ENCODE measurements around the gene ROPN1.
"Not testable (repeated sequence)": the region's sequence is repeated elsewhere in the genome, so short reads cannot be mapped to it uniquely, and the experiment has no call there.

Gene ROPN1

DNA sequence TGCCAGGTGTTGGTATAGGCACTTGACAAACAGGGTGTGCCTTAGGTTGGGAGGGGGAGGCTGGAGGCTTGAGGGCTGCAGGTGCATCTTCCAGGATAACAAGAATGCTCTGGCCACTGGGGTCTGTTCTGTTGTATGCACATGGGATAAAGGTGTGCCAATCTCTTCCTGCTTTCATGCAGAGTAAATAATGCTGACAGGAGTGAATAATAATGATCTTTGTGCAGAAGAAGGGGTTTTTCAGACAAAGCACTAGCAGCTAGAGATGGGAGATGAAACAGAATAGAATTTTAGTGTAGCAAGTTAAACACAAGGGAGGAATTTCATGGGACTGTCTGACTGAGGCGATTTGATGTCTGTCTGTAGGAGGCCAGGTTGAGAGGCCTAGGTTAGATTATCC, 1.9 kb upstream of the ROPN1 start:
- DNase-seq, result no peak

DNA sequence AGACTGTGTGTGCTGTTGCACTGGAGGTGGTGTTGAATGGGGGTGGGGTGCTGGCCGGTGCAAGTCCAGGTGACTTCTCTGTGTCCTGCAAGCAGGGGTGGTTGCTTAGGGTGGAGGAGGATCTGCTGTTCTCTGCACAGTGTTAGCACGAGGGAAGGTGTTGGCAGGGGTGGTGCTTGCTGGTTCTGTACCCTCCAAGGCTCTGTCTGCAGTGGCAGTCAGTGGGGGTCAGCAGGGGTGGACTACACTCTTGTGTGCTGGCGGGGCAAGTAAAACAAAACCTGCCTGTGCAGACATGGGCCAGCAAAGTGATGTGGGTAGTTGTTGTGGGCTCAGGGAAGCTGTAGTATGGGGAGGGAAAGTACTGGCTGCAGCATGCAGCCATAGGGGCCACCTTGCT, 5.5 kb downstream of the ROPN1 start:
- DNase-seq, result no peak

DNA sequence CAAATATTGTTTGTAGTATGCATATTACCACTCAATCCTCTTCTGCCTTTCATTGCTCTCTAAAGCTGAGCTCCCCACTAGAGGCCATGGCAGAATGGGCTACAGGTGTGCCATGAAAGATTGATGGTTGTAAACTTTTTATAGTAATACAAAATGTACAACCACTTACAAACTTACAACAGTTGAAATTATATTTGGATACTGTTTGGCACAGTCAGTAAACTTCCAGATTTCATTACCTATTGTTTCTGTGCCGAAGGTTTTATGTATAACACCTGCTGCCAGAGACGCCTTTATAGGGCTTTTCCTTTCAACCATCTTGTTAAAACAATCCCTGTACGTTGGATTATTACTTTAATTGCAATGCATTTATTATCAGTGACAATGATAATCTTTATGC, 7.0 kb downstream of the ROPN1 start:
- DNase-seq, result no peak

DNA sequence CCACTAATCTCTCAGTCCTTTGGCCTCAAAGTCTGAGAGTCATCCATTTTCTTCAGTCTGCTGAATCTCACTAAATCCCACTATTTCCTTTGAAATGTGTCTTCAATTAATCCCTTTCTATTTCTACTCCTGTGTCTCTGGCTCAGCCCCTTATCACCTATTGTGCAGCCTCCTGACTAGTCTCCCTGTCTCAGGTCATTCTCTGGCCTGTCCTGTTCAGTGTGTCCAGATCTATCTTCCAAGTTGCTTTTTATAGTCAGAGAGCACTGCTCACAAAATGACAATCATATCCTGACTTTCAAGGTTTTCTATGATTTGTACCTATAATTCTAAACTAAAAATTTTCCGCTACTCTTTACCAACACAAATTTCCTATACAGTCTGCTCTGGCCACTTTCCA, 7.6 kb downstream of the ROPN1 start:
- no peak for DNase-seq

DNA sequence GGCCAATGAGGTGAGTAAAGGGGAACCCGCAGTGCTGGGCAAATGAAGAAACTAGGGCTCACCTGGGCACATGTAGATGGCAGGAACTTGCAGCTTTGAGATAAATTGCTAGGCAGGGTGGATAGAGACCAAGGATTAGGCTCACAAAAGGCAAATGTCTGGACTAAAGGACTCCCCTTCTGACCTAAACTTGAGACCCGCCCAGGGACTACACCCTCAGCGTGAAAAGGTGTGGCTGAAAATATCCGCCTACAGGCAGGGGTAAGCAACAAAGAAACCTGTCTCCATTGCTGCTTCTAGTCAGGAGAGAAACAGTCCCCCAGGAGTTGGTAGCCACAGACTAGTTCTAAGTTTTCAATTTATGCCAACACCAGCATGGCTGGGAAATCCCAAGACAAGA, 10.6 kb downstream of the ROPN1 start:
- DNase-seq, result not testable (repeated sequence)

DNA sequence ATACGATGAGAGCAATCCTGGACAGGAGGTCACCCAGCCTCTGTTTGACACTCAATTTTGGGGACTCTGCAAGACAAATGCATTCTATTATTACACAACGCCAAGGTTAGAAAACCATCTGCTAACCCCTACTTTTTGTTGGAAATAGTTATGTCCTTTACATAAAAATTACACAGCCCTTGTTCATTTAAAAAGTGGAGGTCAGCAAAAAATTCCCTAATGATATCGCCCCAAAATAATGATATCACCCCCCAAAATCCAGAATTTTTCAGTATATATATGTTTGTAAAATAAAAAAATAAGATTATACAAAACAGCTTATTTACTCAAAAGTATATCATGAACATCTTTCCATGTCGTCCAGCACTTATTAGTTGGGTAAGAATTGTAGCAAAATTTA, 11.4 kb downstream of the ROPN1 start:
- DNase-seq, result no peak

DNA sequence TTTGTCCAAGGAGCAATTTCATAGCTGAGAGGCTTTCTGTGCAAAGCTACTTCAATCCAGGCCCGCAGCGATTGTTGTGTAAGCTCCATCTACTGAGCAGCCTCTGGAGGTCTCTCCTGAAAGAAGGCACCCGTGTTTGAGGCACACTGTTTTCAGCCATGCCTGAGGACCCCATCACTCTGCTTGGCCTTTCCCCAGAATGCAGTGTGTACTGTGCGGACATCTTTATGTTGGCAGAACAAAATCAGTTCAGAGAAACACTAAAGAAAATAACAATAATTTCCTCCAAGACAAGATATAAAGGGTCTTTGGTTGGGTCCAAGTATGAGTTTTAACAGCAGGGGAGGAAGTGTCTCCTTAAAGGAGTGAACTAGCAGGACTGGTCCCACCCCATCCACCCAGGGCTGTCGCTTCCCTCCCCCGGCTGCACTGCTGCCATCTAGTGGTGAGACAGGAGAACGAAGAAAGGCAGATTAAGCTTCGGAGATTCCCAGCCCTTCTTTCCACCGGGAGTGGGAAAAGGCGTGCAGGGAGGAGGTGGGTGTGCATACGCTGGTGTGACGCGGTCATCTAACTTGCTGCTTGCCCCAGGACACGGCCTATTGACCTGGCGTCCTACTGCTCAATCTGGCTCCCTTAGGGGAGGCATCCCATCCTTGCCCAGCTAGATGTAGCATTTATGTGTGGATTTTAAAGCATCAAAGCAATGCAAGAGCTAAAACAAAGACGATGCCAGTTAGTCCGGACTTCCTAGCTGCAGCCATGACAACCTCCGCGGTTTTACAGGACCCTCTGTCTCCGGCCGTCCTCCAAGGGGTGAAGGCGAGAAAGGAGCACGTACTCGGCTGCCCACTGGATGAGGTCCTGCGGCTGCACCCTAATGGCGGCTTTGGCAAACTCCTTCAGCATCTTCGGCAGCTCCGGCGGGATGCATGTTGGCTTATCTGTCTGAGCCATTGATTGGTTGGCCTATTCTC, 12.1 kb downstream of the ROPN1 start:
- not testable (repeated sequence) for DNase-seq

DNA sequence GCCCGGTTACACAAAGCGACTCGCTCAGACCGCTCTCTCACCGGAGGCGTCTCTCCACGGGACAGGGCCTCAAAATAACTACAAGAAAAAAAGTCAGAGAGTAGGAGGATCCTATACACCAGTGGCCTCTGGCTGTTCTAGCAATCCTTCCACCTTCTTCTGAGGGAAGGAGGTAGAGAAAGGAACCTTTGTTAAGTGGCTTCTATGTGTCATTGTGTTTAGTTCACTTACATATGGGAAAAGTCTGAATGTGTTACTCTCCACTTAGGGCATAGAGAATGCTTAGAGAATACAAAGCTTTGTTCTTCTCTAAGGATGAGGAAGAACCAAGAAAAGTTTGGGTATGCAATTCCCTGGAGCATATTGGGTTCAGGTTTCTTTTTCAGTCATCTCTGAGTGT, 15.0 kb downstream of the ROPN1 start:
- DNase-seq, result not testable (repeated sequence)

DNA sequence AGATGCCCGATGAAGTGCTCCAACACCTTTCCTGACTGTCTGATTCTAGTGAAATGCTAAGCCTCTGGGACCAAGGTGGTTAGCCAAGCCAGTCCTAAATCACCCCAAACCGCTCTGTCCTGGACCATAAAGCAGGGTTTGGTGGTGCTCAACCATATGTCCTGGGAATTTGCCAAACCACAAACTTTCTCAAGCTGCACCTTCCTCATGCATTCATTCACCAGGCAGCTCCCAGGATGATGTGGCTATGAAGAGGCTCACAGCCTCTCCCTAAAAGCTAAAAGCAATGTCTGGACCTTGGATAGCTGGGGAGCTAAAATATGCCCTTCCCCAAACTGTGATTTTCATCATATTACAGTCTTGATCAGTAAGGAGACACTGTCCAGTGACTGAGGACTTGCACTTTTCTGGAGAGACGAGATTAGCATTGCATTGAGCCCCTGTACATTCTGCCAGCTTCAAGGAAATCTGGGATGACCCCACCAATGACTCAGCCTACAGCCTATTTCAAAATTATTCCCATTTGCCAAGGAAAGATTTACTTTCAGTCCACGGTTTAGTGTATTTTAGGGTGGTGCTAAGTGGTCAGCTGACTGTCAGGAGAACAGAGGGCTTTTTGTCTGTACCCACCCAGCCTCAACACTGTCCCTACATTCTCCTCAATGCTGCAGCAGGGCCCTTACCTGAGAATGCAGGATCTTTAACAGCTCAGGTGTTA, 15.6 kb downstream of the ROPN1 start:
- DNase-seq, result not testable (repeated sequence)

DNA sequence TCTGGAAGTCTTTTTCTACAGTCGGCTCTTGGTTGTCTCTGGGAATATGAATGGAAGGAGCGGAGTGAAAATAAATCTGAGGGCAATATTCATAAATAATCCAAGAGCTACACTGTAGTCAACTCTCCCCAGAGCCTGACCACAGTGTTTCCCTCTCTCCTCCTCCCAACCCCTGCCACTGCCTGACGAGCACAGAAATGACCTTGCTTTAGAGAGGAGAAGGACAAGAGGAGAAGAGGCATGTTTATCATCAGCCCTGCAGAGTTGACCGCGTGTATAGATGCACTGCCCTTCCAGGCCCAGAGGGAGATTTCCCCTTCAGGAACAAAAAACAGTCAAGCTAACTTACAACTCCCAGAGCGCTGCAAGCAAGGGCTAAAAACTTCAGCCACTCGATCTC, 16.9 kb downstream of the ROPN1 start:
- DNase-seq, result not testable (repeated sequence)

DNA sequence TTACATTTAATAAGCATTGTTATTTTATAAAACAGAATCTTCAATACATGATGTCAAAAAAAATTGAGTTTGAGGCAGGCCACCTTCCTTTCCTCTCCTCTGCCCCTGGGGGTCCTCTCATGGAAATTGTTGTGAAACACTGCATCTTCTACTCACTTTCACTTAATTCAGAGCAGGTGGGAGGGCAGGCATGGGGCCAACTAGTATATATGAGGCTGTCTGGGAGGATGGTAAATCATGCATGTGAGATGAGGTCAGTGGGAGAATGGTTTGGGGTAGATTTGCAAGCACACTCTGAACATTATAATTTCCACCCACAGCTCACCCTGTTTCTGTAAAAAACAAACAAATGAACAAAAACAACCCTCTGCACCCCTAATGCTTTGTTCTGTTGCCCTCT, 20.5 kb downstream of the ROPN1 start:
- no peak for DNase-seq

DNA sequence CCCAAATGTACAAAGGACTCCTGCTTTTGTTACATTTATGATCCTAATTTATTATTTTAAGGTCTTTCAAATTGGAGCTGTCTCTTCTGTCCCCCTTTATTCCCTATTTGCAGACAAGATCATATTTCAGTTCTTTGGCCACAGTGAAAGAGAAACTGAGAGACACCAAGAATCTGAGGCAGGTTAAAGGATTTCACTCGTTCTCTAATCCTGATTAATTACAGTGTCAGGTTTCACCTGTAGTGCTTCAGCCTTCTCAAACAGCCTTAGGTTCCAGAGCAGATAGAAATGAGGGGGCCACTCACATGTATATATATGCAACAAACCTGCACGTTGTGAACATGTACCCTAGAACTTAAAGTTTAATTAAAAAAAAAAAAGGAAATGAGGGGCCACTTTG, 24.7 kb downstream of the ROPN1 start:
- not testable (repeated sequence) for DNase-seq

DNA sequence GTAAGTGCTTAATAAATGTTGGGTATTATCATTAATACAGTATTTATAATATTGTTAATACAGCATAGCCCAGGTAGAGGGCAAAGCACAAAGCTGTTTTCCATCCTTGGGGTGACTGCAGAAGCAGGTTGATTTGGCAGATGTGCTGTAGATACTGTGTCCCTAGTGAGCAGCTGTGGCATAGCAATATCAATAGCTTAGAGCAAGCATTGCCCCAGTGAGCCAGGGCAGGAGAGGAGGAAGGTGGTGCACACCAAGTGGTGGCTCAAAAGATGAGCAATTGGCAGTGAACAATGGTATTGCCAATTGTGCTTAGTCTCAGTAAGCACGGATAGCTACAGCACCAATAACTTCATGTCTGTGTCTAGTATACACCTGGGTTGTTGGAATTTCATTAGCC, 25.1 kb downstream of the ROPN1 start:
- not testable (repeated sequence) for DNase-seq

DNA sequence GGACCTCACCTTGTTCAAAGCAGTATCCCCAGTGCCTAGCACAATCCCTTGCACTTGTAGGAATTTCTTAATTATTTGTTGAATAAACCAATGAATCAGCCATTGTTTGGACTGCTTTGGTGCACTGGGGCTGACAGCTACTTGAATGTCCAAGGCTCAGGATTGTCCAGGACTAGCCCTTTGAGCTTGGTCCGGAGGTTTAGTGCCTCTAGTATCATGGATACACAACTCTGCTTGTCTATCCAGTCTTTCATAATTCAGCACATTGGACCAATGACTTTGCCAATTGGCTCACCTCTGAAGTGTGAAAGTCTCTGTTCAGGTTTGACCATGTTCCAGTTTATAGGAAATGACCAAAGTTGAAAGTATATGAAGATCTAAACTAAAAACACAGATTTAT, 27.1 kb downstream of the ROPN1 start:
- DNase-seq, result not testable (repeated sequence)

DNA sequence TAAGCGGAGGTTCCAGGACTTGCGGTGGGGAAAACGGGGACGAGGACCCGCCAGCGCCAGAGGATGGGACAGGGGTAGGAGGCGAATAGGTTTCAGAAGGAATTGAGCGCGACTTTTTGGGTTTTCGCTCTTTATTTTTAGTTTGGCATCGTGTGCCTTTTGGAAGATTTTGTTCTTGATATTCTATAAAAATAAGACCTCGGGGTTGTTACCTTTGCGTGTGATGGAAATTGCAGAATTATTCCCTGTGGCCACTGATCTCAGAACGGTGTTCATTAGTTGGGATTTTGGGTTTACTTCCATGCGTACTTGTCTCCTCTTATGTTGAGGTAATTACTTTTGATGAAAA, 30.4 kb downstream of the ROPN1 start:
- DNase-seq, result no peak

DNA sequence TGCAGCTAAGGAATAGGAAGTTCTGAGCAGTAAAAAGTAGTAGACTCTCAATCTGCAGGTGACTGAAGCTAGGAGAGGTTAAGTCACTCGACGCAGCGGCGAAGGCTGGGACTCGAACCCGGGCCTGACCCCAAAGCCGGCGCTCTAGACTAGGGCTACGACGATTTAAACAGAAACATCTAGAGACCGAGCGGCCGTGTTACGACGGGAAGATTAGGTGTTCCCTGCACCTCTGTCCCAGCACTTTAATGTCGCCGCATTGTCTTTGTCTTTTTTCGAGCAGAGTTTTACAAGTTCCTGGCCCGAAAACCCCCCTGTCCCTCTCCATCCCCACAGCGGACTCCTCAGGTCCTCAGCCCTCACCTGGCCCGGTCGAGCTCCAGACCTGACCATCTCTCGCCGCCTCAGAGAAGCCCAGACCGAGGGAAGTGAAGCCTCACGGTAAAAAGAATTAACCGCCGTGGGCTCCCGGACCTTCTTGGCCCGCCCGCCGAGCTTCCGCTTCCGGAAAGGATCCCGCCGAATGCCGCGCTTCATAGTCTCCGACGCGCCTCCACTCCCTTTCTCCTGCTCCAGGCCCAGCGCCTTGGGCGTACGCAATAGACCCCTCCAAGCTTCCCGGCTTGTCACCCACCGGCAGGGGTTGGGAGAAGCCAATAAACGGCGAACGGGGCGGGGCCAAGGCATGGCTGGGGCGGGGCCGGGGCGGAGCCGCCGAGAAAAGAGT, 31.0 kb downstream of the ROPN1 start, which contains the start of gene CCDC14:
TSS of gene CCDC14 (minus strand) at position 449 of the 727 bp plus-strand sequence. CDS start at position 393, 56 bp downstream.
- peak; percentile 50 for DNase-seq

DNA sequence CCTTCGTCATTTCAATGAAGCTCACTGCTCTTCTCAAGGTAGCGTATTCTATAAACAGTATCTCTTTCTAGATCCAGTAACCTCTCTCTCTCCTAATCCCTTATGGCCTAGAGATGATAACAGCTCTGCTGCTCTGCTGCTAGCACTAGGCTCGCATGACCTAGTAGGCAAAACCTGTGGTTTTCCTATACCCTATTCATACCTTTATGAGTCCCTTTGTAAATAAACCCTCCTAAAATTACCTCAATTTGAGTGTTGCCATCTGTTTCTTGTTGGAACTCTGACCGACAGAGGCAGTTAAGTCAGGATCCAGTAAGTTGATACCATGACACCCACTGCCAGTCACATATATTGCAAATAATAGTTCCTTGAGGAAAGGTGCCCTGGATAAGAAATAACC, 38.2 kb downstream of the ROPN1 start:
- no peak for DNase-seq

DNA sequence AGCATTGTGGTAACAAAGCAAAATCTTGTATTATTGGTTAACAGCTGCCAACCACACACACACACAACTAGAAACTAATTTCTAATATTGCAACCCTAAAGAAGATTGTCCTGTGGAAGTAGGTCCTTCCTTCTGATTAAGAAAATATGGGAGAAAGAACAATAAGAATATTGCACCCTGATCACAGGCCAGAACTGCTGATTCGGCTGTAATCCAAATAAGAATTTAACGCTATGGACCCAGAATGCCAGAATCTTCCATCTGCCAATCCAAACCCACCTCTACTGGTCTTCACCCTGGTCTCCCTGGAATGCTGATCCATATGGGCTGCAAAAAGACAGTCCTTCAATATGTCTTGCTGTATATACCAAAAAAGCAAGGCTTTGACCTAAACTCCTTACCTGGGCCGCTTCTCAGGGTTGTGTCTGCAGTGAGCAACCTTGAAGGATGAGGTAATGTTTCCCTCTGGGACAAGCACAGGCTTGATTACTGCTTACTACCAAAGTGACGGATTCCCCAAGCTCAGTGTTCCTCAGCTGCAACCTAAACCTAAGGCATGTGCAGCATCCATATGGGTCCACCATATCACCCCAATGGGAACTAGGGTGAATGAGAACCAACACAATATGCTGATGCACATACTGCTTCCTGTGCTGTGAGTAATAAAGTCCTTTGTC, 38.9 kb downstream of the ROPN1 start:
- no peak for DNase-seq

DNA sequence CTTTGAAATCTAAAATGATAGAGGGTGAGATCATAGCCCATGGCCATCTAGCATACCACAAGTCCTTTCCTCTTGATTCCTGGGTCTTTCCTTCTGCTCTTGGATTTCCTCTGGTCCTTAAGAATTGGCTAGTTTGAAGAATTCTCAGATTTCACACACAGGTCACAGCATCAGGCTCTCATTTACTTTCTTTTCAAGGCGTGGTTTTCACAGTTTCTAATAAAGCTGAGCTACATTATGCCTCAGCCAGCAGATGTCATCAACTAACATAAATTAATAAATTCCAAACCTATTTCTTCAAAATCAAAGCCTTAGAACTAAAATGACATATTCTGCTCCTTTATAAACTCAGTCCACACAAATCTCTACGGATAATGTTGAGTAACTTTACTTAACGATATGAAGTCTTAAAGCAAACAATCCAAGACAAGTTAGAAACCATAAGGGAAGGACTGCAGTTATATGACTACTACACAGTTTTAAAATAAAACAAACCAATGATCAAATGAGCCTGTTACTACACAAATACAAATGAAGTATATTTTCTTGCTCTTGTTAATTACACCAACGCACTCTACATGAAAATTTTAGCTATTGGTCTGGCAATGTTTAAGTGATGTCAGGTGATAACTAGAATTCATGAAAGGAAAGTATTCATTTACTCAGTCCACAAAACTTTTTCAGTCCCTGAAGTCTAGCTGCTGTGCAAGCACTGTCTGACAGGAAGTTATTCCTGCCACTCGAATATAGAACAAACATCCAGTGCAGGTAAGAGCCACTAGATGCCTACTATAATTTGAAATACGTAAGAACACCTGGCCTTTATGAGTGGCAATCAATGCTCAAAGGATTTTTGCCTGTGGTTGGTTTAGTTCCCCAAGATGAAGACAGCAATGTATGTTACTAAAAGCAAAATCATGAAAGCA, 40.1 kb downstream of the ROPN1 start:
- no peak for DNase-seq

DNA sequence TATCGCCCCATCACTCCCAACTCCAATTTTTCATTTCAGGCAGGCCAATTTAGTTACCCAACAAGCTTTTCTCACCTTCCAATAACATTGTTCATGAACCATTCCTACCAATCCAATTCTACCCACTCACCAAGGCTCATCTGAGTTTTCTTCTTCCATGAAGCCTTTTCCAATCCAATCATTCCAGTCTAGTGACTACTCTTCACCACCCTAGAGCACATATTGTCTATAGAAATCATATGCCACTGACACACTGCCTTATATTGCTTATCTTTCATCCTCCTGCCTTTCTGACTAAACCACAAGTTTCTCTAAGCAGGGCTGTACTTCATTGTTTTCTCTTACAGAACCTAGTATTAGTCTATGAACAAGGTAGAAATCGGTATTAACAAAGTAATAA, 42.3 kb downstream of the ROPN1 start:
- no peak for DNase-seq

DNA sequence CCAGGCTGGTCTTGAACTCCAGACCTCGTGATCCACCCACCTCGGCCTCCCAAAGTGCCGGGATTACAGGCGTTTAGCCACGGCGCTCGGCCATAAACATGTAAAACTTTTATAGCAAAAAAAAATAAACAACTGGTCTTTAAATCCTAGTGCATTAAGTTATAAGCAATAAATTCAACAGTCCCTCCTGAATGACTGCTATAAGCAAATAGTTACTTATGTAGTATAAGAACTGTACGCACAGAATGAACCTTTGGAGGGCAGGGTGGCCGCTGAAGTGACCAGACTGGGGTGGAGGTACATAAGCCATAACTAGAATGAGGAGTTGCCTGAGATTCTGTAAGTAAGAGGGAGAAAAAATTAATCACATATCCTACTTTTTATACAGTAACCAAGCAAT, 43.5 kb downstream of the ROPN1 start:
- DNase-seq, result no peak

DNA sequence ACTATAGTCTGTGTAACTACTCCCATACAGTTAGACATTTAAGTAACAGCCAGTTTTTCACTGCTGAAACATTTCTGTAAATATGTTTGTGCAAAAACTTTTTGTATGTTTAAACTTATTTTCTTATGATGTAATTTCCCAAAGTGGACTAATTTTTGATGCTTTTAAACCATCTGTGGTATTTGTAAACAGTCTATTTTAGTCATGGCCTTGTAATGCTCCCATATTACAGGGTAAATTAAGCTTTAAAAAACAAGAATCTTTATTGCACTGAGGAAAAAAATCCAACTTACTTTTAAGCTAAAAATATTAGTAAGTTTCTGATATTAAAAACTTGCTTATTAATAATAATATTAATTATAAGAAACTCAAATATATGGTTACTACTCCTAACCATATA, 44.4 kb downstream of the ROPN1 start:
- no peak for DNase-seq

All from activated CD4-positive, alpha-beta T cell treated with anti-CD3 and anti-CD28 coated beads for 1 hour (primary cell).